ENCODE measurements around the gene ZBTB6.

ZBTB6 gene

DNA sequence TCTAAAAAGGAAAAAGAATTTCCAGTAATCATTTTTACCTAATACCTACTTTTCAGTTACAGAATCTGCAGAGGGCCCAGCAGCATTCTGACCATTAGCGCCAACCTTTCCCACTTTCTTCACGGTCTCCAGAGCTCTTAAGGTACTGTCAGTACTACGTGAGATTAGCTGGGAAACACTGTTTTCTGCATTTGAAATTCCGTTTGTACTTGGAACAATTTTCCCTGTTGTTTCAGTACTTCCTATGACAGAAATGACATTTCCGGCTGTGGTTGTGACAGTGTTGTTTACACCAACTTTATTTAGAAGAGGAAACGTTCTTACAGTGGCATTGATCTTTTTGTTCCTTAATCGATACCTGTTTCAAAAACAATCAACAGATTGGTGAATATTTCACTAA, 47.8 kb downstream of the ZBTB6 start:
- FAIRE-seq (no peak), DNase-seq (ENCODE audit: insufficient read length, low spot score) (no peak)
- TF ChIP-seq, protein P1, sequence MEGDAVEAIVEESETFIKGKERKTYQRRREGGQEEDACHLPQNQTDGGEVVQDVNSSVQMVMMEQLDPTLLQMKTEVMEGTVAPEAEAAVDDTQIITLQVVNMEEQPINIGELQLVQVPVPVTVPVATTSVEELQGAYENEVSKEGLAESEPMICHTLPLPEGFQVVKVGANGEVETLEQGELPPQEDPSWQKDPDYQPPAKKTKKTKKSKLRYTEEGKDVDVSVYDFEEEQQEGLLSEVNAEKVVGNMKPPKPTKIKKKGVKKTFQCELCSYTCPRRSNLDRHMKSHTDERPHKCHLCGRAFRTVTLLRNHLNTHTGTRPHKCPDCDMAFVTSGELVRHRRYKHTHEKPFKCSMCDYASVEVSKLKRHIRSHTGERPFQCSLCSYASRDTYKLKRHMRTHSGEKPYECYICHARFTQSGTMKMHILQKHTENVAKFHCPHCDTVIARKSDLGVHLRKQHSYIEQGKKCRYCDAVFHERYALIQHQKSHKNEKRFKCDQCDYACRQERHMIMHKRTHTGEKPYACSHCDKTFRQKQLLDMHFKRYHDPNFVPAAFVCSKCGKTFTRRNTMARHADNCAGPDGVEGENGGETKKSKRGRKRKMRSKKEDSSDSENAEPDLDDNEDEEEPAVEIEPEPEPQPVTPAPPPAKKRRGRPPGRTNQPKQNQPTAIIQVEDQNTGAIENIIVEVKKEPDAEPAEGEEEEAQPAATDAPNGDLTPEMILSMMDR (IDR thresholded peaks at IDR 0.05; ENCODE audit: insufficient read depth, missing control alignments) = no peak

DNA sequence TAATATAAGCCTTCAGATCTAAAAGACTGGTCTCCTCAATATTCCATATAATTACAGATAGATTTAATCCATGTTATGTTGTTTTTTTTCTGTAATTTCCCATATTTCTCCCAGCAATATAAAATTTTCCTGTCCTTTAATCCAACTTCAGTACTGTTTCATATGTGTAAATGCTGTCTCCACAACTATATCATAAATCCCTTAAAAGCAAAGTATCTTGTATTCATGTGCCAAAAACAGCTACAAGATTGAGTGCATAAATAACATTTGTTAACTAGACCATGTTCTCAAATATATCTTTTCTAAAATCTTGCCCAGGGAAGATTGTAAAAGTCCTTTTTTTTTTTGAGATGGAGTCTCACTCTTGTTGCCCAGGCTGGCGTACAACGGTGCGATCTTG, 49.7 kb downstream of the ZBTB6 start:
- TF ChIP-seq, protein P1 (IDR thresholded peaks at IDR 0.05; ENCODE audit: insufficient read depth, missing control alignments) = no peak
- FAIRE-seq (no peak), DNase-seq (ENCODE audit: insufficient read length, low spot score) (no peak)

DNA sequence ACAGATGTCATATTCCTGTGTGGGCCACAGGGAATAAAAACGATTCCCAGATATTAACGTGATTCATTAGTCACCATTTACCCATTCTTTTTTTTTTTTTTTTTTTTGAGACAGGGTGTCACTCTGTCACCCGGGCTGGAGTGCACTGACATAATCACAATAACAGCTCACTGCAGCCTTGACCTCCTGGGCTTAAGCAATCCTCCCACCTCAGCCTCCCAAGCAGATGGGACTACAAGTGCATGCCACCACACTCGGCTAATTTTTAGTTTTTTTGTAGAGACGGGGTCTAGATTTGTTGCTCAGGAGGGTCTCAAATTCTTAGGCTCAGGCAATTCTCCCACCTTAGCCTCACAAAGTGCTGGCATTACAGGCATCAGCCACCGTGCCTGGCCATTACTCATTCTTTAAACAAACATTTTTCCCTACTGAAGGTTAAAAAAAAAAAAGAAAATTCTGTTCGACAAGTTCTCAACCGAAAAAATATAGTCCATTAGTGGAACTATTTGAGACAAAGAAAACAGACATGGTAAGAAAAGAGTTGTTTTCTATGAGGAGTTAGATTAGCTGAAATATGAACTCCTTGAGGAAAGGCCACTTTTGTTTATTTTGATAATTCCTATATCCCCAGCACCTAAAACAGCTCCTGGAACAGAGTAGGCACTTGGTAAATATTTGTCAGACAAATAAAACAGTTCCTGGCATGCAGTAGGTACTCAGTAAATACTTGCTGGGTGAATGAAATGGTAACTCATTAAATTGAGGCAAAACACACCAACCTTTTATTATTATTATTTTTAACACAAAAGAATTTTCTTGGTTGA, 52.6 kb downstream of the ZBTB6 start:
- FAIRE-seq (no peak), DNase-seq (ENCODE audit: insufficient read length, low spot score) (no peak)
- TF ChIP-seq, protein P1 (IDR thresholded peaks at IDR 0.05; ENCODE audit: insufficient read depth, missing control alignments) = no peak
